Right lobe of liver (tissue), 6 donors: ENCODE data around the gene TRIP4. TPM values are rescaled to one million over a fixed set of nuclear protein-coding genes. Genes with fewer than 3 reads are reported as not detected.

ENCODE experiments used
- ATAC-seq, 4 donors: fragments of 200-7000 bp; cut with Tn5 transposase; one replicate each; pipeline ENCODE4 v1.9.1; 2020; ENCODE audit warnings: mild to moderate bottlenecking in 4 of 4, moderate library complexity in 4 of 4
- DNase-seq, 3 donors: peaks; one replicate each; pipeline ENCODE4 v3.0.0-alpha.2; 2020
- H3K27ac ChIP-seq, 3 donors: fragments of 200-600 bp; one replicate each; pipeline ENCODE4 v1.8.0; 2022
- H3K27me3 ChIP-seq, 2 donors: fragments of 200-600 bp; one replicate each; pipeline ENCODE4 v1.8.0; 2022
- H3K36me3 ChIP-seq, 4 donors: fragments of 200-600 bp; sonication (generic) in 1 of 4; one replicate each; pipeline versions ENCODE4 v1.5.1 to v1.8.0; 2017 to 2022; ENCODE audit warnings: control low read depth in 1 of 4
- H3K4me1 ChIP-seq, 4 donors: fragments of 200-600 bp; sonication (generic) in 1 of 4; one replicate each; pipeline versions ENCODE4 v1.5.1 to v1.8.0; 2017 to 2022; ENCODE audit warnings: control low read depth in 1 of 4
- H3K4me3 ChIP-seq, 3 donors: fragments of 200-600 bp; one replicate each; pipeline ENCODE4 v1.8.0; 2022
- H3K9me3 ChIP-seq, 4 donors: fragments of 200-600 bp; sonication (generic) in 1 of 4; one replicate each; pipeline versions ENCODE4 v1.5.1 to v1.8.0; 2017 to 2022; ENCODE audit warnings: control low read depth in 1 of 4
- CTCF ChIP-seq, 4 donors: fragments of 200-600 bp in 3 of 4; fragments of 450-650 bp in 1 of 4; IDR thresholded peaks; one replicate each; pipeline versions ENCODE4 v1.5.1 to v1.8.0; 2016 to 2022; ENCODE audit warnings: antibody characterized with exemption in 4 of 4, mild to moderate bottlenecking in 2 of 4
- POLR2A ChIP-seq: fragments of 450-650 bp; IDR thresholded peaks from one replicate; pipeline ENCODE4 v1.6.1; 2017; ENCODE audit warnings: antibody characterized with exemption, mild to moderate bottlenecking
- WGBS: methylation state at CpG from one replicate; pipeline ENCODE4 v1.1.6; 2018; ENCODE audit warnings: low coverage, low lambda C conversion rate; ENCODE audit not compliant: insufficient coverage; ENCODE audit errors: missing lambda C conversion rate; 5-methylcytosine and 5-hydroxymethylcytosine counted together
- intact Hi-C, 2 donors: fragments of 100-400 bp; cut with DNase I; formaldehyde crosslinking; loops; one replicate each; pipeline versions ENCODE4 v1.11.2 to v1.14.1; 2022
- total RNA-seq, 6 experiments: library from RNA; depleted of rRNA in 2 of 6; stranded (reverse); fragments of >200 nt in 2 of 6; fragmentation: NEBNext Ultra II Directional in 3 of 6; extraction: Animal tissue kit (Norgen Biotek cat#: 25700) in 3 of 6; gene quantifications; one replicate each; pipeline versions ENCODE4 v1.1.0 to v1.2.4, GENCODE V29; 2016 to 2023
- donor health status: DM: no; HTN: yes; CAD: no.
- donor health status: DM: no; HTN: no; CAD: no.
- donor health status: DM: no; HTN: no; CAD: no.
- donor health status: DM: no; HTN: yes; CAD: no.
- donor health status: DM: no; HTN: yes; CAD: no.

The TRIP4 gene
- total RNA-seq, 6 experiments from 2014 or later = 4.2 to 12.5 (median 9.5) TPM

DNA sequence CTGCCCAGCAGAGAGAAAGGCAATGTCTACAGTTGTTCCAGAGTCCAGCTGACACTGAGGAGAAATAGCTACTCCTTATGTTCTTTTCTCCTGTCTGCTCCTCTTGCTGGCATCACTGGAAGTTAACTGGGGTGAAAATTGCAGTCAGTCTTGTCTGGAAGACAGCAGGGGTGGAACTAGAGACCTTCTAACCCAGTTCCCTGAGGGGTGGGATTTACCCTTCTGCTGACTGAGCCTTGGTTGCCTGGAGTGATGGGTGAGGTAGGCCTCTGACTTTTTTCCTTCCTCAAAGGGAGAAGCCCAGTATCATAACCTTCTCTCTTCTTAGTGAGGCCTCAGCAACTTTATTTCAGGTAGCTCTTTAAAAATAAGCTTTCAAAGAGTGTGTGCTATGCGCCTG, 88.9 kb downstream of the TRIP4 start:
- Histone ChIP-seq H3K36me3 (no peaks in the 10 kb centered on the region), H3K4me1 (peaks cover 0 to 21% (median 2%) of the 10 kb centered on the region in 4 donors), H3K4me3 (no peak overlapping the region), H3K27me3 (no peaks in the 10 kb centered on the region), H3K9me3 (no peaks in the 10 kb centered on the region), H3K27ac (no peak overlapping the region)
- DNase-seq (no peak), ATAC-seq (no peak)
- TF ChIP-seq POLR2A (no peak), CTCF (IDR thresholded peaks at IDR 0.05) (no peak)
- intact Hi-C loops = no loop called here
- 75% methylated on average over 1 of the region's 1 CpG for WGBS

GRCh38 chr15:64478863-64479262, 91.2 kb downstream of the TRIP4 start:
- peak; percentile 43 to 79 (median 72) for ATAC-seq

GRCh38 chr15:64480891-64481290, 93.3 kb downstream of the TRIP4 start:
- DNase-seq (no peak), ATAC-seq (peak in 1 of 4 donors; percentile 10)
- TF ChIP-seq CTCF (IDR thresholded peaks at IDR 0.05) = no peak
- TF ChIP-seq POLR2A = no peak
- peaks cover 0 to 39% (median 6%) of the 10 kb centered on the region in 4 donors for H3K4me1 ChIP-seq
- intact Hi-C loops = no loop called here
- no peaks in the 10 kb centered on the region for H3K36me3 ChIP-seq
- 28% methylated on average over 4 of the region's 4 CpGs for WGBS
- no peak overlapping the region for H3K27ac ChIP-seq
- no peak overlapping the region for H3K4me3 ChIP-seq
- no peaks in the 10 kb centered on the region for H3K27me3 ChIP-seq
- H3K9me3 ChIP-seq = no peaks in the 10 kb centered on the region

More at GRCh38 chr15:64478863-64479262, 91.2 kb downstream of the TRIP4 start:
- Histone ChIP-seq H3K9me3 (no peaks in the 10 kb centered on the region), H3K36me3 (no peaks in the 10 kb centered on the region), H3K27me3 (no peaks in the 10 kb centered on the region), H3K4me3 (no peak overlapping the region), H3K4me1 (peaks cover 0 to 36% (median 6%) of the 10 kb centered on the region in 4 donors), H3K27ac (peak overlapping the region in 1 of 3 donors; percentile 38)
- TF ChIP-seq CTCF (IDR thresholded peaks at IDR 0.05) (no peak), POLR2A (no peak)
- DNase-seq = no peak
- intact Hi-C loops = no loop called here
- WGBS = 5% methylated on average over 1 of the region's 1 CpG

GRCh38 chr15:64483749-64484148, 96.1 kb downstream of the TRIP4 start:
- peak; percentile 62 to 89 (median 70) for ATAC-seq
- Histone ChIP-seq H3K27me3 (no peaks in the 10 kb centered on the region), H3K4me3 (no peak overlapping the region), H3K27ac (peak overlapping the region in 2 of 3 donors; percentile 1 to 13), H3K4me1 (peaks cover 0 to 32% (median 3%) of the 10 kb centered on the region in 4 donors), H3K36me3 (no peaks in the 10 kb centered on the region), H3K9me3 (no peaks in the 10 kb centered on the region)
- TF ChIP-seq CTCF (IDR thresholded peaks at IDR 0.05) (no peak), POLR2A (no peak)
- intact Hi-C loops = no loop called here
- DNase-seq = no peak

DNA sequence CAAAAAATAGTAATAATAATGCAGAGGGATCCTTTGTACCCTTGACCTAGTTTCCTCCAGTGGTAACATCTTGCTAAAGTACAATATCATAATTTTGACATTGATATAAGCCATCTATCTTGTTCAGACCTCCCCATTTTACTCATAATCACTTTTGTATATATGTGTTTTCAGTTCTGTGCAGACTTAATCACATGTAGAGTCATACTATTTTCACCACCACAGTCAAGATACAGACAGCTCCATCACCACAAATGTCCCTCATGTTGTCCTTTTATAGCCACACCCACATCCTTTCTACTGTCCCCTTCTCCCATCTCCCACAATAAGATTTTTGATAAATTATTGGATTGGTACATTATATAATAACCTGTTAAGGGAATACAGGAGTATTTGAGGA, 98.2 kb downstream of the TRIP4 start:
- ATAC-seq = no peak
- Histone ChIP-seq H3K4me1 (peaks cover 0 to 19% (median 3%) of the 10 kb centered on the region in 4 donors), H3K4me3 (no peak overlapping the region), H3K36me3 (no peaks in the 10 kb centered on the region), H3K27ac (no peak overlapping the region), H3K27me3 (no peaks in the 10 kb centered on the region), H3K9me3 (no peaks in the 10 kb centered on the region)
- intact Hi-C loops = no loop called here
- TF ChIP-seq POLR2A = no peak
- TF ChIP-seq CTCF (IDR thresholded peaks at IDR 0.05) = no peak
- no peak for DNase-seq
